Lung (tissue), 12 donors: Measurements from ENCODE around the gene FAAP100. TPM values are rescaled to one million over a fixed set of nuclear protein-coding genes. Genes with fewer than 3 reads are reported as not detected.
A peak's percentile ranks its signal among the peaks of the same experiment; 100 is the strongest.

Source experiments
- ATAC-seq: fragments of 200-7000 bp; cut with Tn5 transposase; one replicate; pipeline ENCODE4 v1.9.1; 2020; ENCODE audit warnings: moderate number of reproducible peaks; ENCODE audit not compliant: insufficient read depth, low FRiP score
- DNase-seq, 3 donors: peaks; one replicate each; pipeline ENCODE4 v3.0.0-alpha.2; 2013 to 2017
- H3K27ac ChIP-seq, 2 donors: one replicate each; pipeline ENCODE4 v1.5.1; 2013; ENCODE audit warnings: mild to moderate bottlenecking in 2 of 2, moderate library complexity in 2 of 2, control low read depth in 1 of 2, inconsistent platforms in 1 of 2, low read depth in 1 of 2, low read length in 1 of 2
- H3K27me3 ChIP-seq, 3 donors: one replicate each; pipeline ENCODE4 v1.5.1; 2013; ENCODE audit warnings: low read length in 2 of 3; ENCODE audit not compliant: control insufficient read depth in 3 of 3, insufficient read depth in 3 of 3
- H3K36me3 ChIP-seq, 4 donors: one replicate each; pipeline ENCODE4 v1.5.1; 2013; ENCODE audit warnings: low read length in 4 of 4, mild to moderate bottlenecking in 1 of 4, moderate library complexity in 1 of 4; ENCODE audit not compliant: control insufficient read depth in 4 of 4, insufficient read depth in 4 of 4
- H3K4me1 ChIP-seq, 5 donors: one replicate each; pipeline ENCODE4 v1.5.1; 2013; ENCODE audit warnings: low read length in 5 of 5, mild to moderate bottlenecking in 2 of 5, moderate library complexity in 1 of 5; ENCODE audit not compliant: control insufficient read depth in 5 of 5, insufficient read depth in 5 of 5
- H3K4me3 ChIP-seq: one replicate; pipeline ENCODE4 v1.5.1; 2013; ENCODE audit warnings: mild to moderate bottlenecking, control low read depth, moderate library complexity
- H3K9ac ChIP-seq, 2 donors: one replicate each; pipeline ENCODE4 v1.5.1; 2013; ENCODE audit warnings: low read length in 2 of 2, control low read depth in 1 of 2; ENCODE audit not compliant: insufficient read depth in 1 of 2
- H3K9me3 ChIP-seq, 4 donors: one replicate each; pipeline ENCODE4 v1.5.1; 2013; ENCODE audit warnings: low read length in 3 of 4, mild to moderate bottlenecking in 1 of 4, moderate library complexity in 1 of 4; ENCODE audit not compliant: control insufficient read depth in 4 of 4, insufficient read depth in 3 of 4
- CTCF ChIP-seq: IDR thresholded peaks from 2 replicates; pipeline ENCODE4 v1.5.1; 2012; ENCODE audit warnings: mild to moderate bottlenecking; ENCODE audit errors: control extremely low read depth, extremely low read depth
- WGBS, 2 donors: extraction: QIAGEN DNeasy Blood & Tissue Kit; methylation state at CpG; one replicate each; pipeline ENCODE4 v1.1.7; 2013; 5-methylcytosine and 5-hydroxymethylcytosine counted together
- polyA plus RNA-seq, 2 donors: library from polyadenylated mRNA; stranded (reverse); fragments of 200-250 nt; gene quantifications; one replicate each; pipeline ENCODE4 v1.2.1, GENCODE V29; 2013
- total RNA-seq, 2 donors: library from RNA; depleted of rRNA in 1 of 2; stranded (reverse); fragments of >200 nt in 1 of 2; gene quantifications; one replicate each; pipeline ENCODE4 v1.2.1, GENCODE V29; 2014 to 2021
- donor health status: control.
- donor health status: control.
- donor health status: Bipolar disorder and iron deficiency.
- donor health status: healthy.
- donor health status: DM: yes; HTN: yes; CAD: no.

The FAAP100 gene
- total and polyA plus RNA-seq, 4 donors = 20.8 to 34.4 (median 25.4) TPM

- H3K9me3 ChIP-seq = peaks cover 0 to 2% (median 0%) of the 10 kb centered on the region in 4 donors
- H3K9ac ChIP-seq = no peak overlapping the region
- DNase-seq (no peak), ATAC-seq (no peak)
- peaks cover 0 to 12% (median 4%) of the 10 kb centered on the region in 3 donors for H3K27me3 ChIP-seq
- H3K27ac ChIP-seq = peak overlapping the region in 1 of 2 donors; percentile 54
- no peak for TF ChIP-seq CTCF
- WGBS, 2 donors = 74 to 75% methylated on average over 14 of the region's 14 CpGs
- peaks cover 0 to 50% (median 25%) of the 10 kb centered on the region in 5 donors for H3K4me1 ChIP-seq
- no peaks in the 10 kb centered on the region for H3K36me3 ChIP-seq
- no peak overlapping the region for H3K4me3 ChIP-seq
These were observed 31.9 kb downstream of the FAAP100 start for GRCh38 chr17:81520021-81520901.

- Histone ChIP-seq H3K27me3 (peaks cover 0 to 12% (median 4%) of the 10 kb centered on the region in 3 donors), H3K27ac (peak overlapping the region; percentile 41 to 69), H3K4me1 (peaks cover 0 to 51% (median 25%) of the 10 kb centered on the region in 5 donors), H3K9ac (no peak overlapping the region), H3K36me3 (no peaks in the 10 kb centered on the region), H3K9me3 (peaks cover 0 to 2% (median 0%) of the 10 kb centered on the region in 4 donors), H3K4me3 (peak overlapping the region; percentile 29)
- ATAC-seq (peak; percentile 38), DNase-seq (peak in 2 of 3 donors; percentile 63)
- peak; percentile 15 for TF ChIP-seq CTCF
- 6% methylated on average over 49 to 61 of the region's 61 CpGs for WGBS, 2 donors
These were observed 32.7 kb downstream of the FAAP100 start for GRCh38 chr17:81519284-81520020.

GRCh38 chr17:81518785-81519283, 33.3 kb downstream of the FAAP100 start:
- no peak for TF ChIP-seq CTCF
- H3K9me3 ChIP-seq = peaks cover 0 to 2% (median 0%) of the 10 kb centered on the region in 4 donors
- H3K4me1 ChIP-seq = peaks cover 0 to 53% (median 25%) of the 10 kb centered on the region in 5 donors
- 1 to 2% methylated on average over 33 to 47 of the region's 47 CpGs for WGBS, 2 donors
- no peak overlapping the region for H3K9ac ChIP-seq
- ATAC-seq (peak; percentile 28), DNase-seq (no peak)
- no peaks in the 10 kb centered on the region for H3K36me3 ChIP-seq
- peak overlapping the region; percentile 41 to 69 for H3K27ac ChIP-seq
- peaks cover 0 to 12% (median 4%) of the 10 kb centered on the region in 3 donors for H3K27me3 ChIP-seq
- H3K4me3 ChIP-seq = peak overlapping the region; percentile 29
